Measurements from ENCODE around the gene TMEM186. TPM values are rescaled to one million over a fixed set of nuclear protein-coding genes. Genes with fewer than 3 reads are reported as not detected.

Gene TMEM186
- total and polyA plus RNA-seq, 2 of the 8 experiments (the other 6 are each of a cell fraction or from before 2014, with no cell fraction given): 13.1 TPM

- no peak for TF ChIP-seq CHD7 (IDR thresholded peaks at IDR 0.05; ENCODE audit: insufficient replicate concordance, low read length)
- TF ChIP-seq SP1 (IDR thresholded peaks at IDR 0.05; ENCODE audit: low read depth, low read length): no peak
- no peak for TF ChIP-seq BCL11A (IDR thresholded peaks at IDR 0.05; ENCODE audit: low read depth in 2 of 2, low read length in 2 of 2)
- TF ChIP-seq MAX (IDR thresholded peaks at IDR 0.05): no peak
- no peak for TF ChIP-seq KDM5A (IDR thresholded peaks at IDR 0.05; ENCODE audit: low read length)
- TF ChIP-seq SUZ12 (IDR thresholded peaks at IDR 0.05; ENCODE audit: low read length): no peak
Measured at GRCh38 chr16:8819411-8820034, 22.1 kb upstream of the TMEM186 start (continued).

Measured in H1 (cell line).